PC-9 (cell line): Measurements from ENCODE around the gene TOR4A. TPM values are rescaled to one million over a fixed set of nuclear protein-coding genes. Genes with fewer than 3 reads are reported as not detected.

Experiments used
- BruUV-seq: library from RNA; stranded (reverse); fragments of 400-500 nt; replicated peaks from 2 replicates; lab custom pipeline; 2021; lab: Mats Ljungman, UMichigan
- CTCF ChIA-PET: fragments of 300-600 bp; sonication (Branson Sonifier 250); formaldehyde crosslinking; loops from one replicate; lab custom pipeline; 2022; ENCODE audit warnings: antibody characterized with exemption; lab: Charles Lee
- POLR2A ChIA-PET: fragments of 300-600 bp; sonication (Branson Sonifier 250); formaldehyde crosslinking; loops from one replicate; lab custom pipeline; 2022; ENCODE audit warnings: antibody characterized with exemption; ENCODE audit not compliant: unreplicated experiment; lab: Charles Lee
- DNase-seq, 2 experiments: peaks; one replicate each; pipeline versions ENCODE4 v3.0.0 to v3.0.0-alpha.2; 2015 to 2022; ENCODE audit warnings: mixed read lengths in 1 of 2
- H2AFZ ChIP-seq: fragments of 200-600 bp; sonication (generic); 2 replicates; pipeline ENCODE4 v1.8.1; 2017; ENCODE audit warnings: antibody characterized with exemption
- H3F3A ChIP-seq: fragments of 200-600 bp; sonication (generic); 2 replicates; pipeline ENCODE4 v1.8.1; 2017; ENCODE audit warnings: antibody characterized with exemption, mild to moderate bottlenecking, low read depth; ENCODE audit not compliant: insufficient read depth
- H3K27ac ChIP-seq: fragments of 200-600 bp; sonication (generic); 2 replicates; pipeline ENCODE4 v1.6.1; 2016; ENCODE audit warnings: mixed run types
- H3K27me3 ChIP-seq: fragments of 200-600 bp; sonication (generic); 2 replicates; pipeline ENCODE4 v1.6.1; 2016; ENCODE audit warnings: low read depth, mixed run types; ENCODE audit not compliant: insufficient read depth
- H3K36me3 ChIP-seq: fragments of 200-600 bp; sonication (generic); 2 replicates; pipeline ENCODE4 v1.6.1; 2016; ENCODE audit warnings: low read depth, mixed run types
- H3K4me1 ChIP-seq: fragments of 200-600 bp; sonication (generic); replicated peaks from 2 replicates; pipeline ENCODE4 v1.6.1; 2016; ENCODE audit warnings: mixed run types; ENCODE audit not compliant: insufficient read depth
- H3K4me2 ChIP-seq: fragments of 200-600 bp; sonication (generic); 2 replicates; pipeline ENCODE4 v1.6.1; 2017; ENCODE audit warnings: mixed run types
- H3K4me3 ChIP-seq: fragments of 200-600 bp; sonication (generic); 2 replicates; pipeline ENCODE4 v1.6.1; 2016; ENCODE audit warnings: mixed run types
- H3K79me2 ChIP-seq: fragments of 200-600 bp; sonication (generic); 2 replicates; pipeline ENCODE4 v1.6.1; 2017; ENCODE audit warnings: low read depth, mixed run types
- H3K9me2 ChIP-seq: fragments of 200-600 bp; sonication (generic); 2 replicates; pipeline ENCODE4 v1.8.1; 2017; ENCODE audit warnings: mild to moderate bottlenecking; ENCODE audit not compliant: insufficient read depth
- H3K9me3 ChIP-seq: fragments of 200-600 bp; sonication (generic); 2 replicates; pipeline ENCODE4 v1.8.1; 2016; ENCODE audit warnings: low read depth; ENCODE audit not compliant: insufficient read depth
- H4K20me1 ChIP-seq: fragments of 200-600 bp; sonication (generic); 2 replicates; pipeline ENCODE4 v1.8.1; 2017; ENCODE audit not compliant: insufficient read depth
- CTCF ChIP-seq: fragments of 200-600 bp; sonication (generic); conservative IDR thresholded peaks from 2 replicates; pipeline ENCODE4 v1.6.1; 2017; ENCODE audit warnings: mixed run types, antibody characterized with exemption, mild to moderate bottlenecking, moderate library complexity
- EZH2 ChIP-seq: fragments of 200-600 bp; sonication (generic); IDR thresholded peaks from 2 replicates; pipeline ENCODE4 v1.8.0; 2017; ENCODE audit warnings: antibody characterized with exemption, low read depth
- intact Hi-C: fragments of 100-400 bp; cut with micrococcal nuclease; formaldehyde crosslinking; loops from one replicate; pipeline ENCODE4 v1.10.0; 2022; ENCODE audit not compliant: unreplicated experiment
- total RNA-seq: library from RNA; stranded (reverse); gene quantifications from 2 replicates; pipeline ENCODE4 v1.2.3, GENCODE V29; 2021

TOR4A gene
- total RNA-seq, 1 experiment from 2014 or later = 48.9 TPM

- CTCF ChIA-PET = interaction anchor here (0.7 to 2.0 kb wide), 2 partner anchors 18 to 168 kb away, joined by 4 to 13 read pairs; partner anchors contain the start of gene NOXA1
Measured at GRCh38 chr9:137254624-137255447, 22.7 kb upstream of the TOR4A start, which contains the start of gene NELFB. Gene NELFB (plus strand): TSS chr9:137255327.

GRCh38 chr9:137255448-137256114, 21.9 kb upstream of the TOR4A start:
- intact Hi-C loops = no loop called here

More at GRCh38 chr9:137254624-137255447, 22.7 kb upstream of the TOR4A start, which contains the start of gene NELFB:
- no peaks in the 10 kb centered on the region for H3K36me3 ChIP-seq
- peak; percentile 64 to 98 for DNase-seq
- TSS peak; percentile 55 for BruUV-seq
- no peaks in the 10 kb centered on the region for H3K9me3 ChIP-seq
- intact Hi-C loops = no loop called here
- peaks cover 20% of the 10 kb centered on the region for H3K79me2 ChIP-seq
- no peaks in the 10 kb centered on the region for H3K9me2 ChIP-seq
- H3F3A ChIP-seq = peaks cover 15% of the 10 kb centered on the region; the same call in 1 of the 2 replicates
- peak within 1 kb of the TSS; percentile 99 for H3K4me2 ChIP-seq
- H2AFZ ChIP-seq = peak within 1 kb of the TSS; percentile 99
- POLR2A ChIA-PET = interaction anchor here (0.6 to 2.4 kb wide), 5 partner anchors 11 to 372 kb away, joined by 3 to 19 read pairs (median 5); partner anchors contain the start of gene TUBB4B
- TF ChIP-seq CTCF = no peak
- H3K27me3 ChIP-seq = no peaks in the 10 kb centered on the region
- H3K4me1 ChIP-seq = peaks cover 22% of the 10 kb centered on the region
- H3K4me3 ChIP-seq = peak within 1 kb of the TSS; percentile 92
- H3K27ac ChIP-seq = 0 out of 2 replicates have a peak within 1 kb of the TSS, but pooled peaks have one; percentile 37
- H4K20me1 ChIP-seq = peaks cover 7% of the 10 kb centered on the region; the same call in 1 of the 2 replicates

More at GRCh38 chr9:137255448-137256114, 21.9 kb upstream of the TOR4A start:
- H3K4me3 ChIP-seq = peak overlapping the region; percentile 92
- no peak for DNase-seq
- H2AFZ ChIP-seq = peak overlapping the region; percentile 86
- peaks cover 22% of the 10 kb centered on the region for H3K4me1 ChIP-seq
- peaks cover 18% of the 10 kb centered on the region for H3F3A ChIP-seq
- H3K4me2 ChIP-seq = peak overlapping the region; percentile 96
- TF ChIP-seq CTCF (no peak), EZH2 (no peak)
- no peaks in the 10 kb centered on the region for H3K9me3 ChIP-seq
- no peaks in the 10 kb centered on the region for H3K9me2 ChIP-seq
- peaks cover 7% of the 10 kb centered on the region for H4K20me1 ChIP-seq
- peaks cover 20% of the 10 kb centered on the region for H3K79me2 ChIP-seq
- no peaks in the 10 kb centered on the region for H3K27me3 ChIP-seq
- no TSS peak for BruUV-seq
- ChIA-PET CTCF (interaction anchor here (1.5 to 2.0 kb wide), 2 partner anchors 19 kb away, joined by 7 to 13 read pairs; no protein-coding TSS in a partner anchor), POLR2A (interaction anchor here (0.6 to 2.4 kb wide), 2 partner anchors 15 to 373 kb away, joined by 3 to 19 read pairs; partner anchors contain the start of gene TUBB4B)
- 0 out of 2 replicates have a peak overlapping the region, but pooled peaks have one; percentile 37 for H3K27ac ChIP-seq
- H3K36me3 ChIP-seq = no peaks in the 10 kb centered on the region
